ACC112 (cell line): ENCODE data around the gene SPNS3.

ENCODE experiments used
- H2AFZ ChIP-seq: fragments of 200-600 bp; sonication (generic); one replicate; pipeline ENCODE4 v1.6.0; 2017; ENCODE audit warnings: antibody characterized with exemption, low read length; ENCODE audit not compliant: unreplicated experiment
- H3K27ac ChIP-seq: fragments of 200-600 bp; sonication (generic); 2 replicates; pipeline ENCODE4 v1.5.1; 2014; ENCODE audit warnings: low read depth, mild to moderate bottlenecking, antibody characterized with exemption, low read length, moderate library complexity
- H3K27me3 ChIP-seq: fragments of 200-600 bp; sonication (generic); 2 replicates; pipeline ENCODE4 v1.6.1; 2014; ENCODE audit warnings: mild to moderate bottlenecking, antibody characterized with exemption, low read length, moderate library complexity, mixed read lengths; ENCODE audit not compliant: insufficient read depth
- H3K36me3 ChIP-seq: fragments of 200-600 bp; sonication (generic); 2 replicates; pipeline ENCODE4 v1.6.1; 2016; ENCODE audit warnings: mild to moderate bottlenecking, antibody characterized with exemption, low read length, moderate library complexity, mixed read lengths; ENCODE audit not compliant: insufficient read depth
- H3K4me1 ChIP-seq: fragments of 200-600 bp; sonication (generic); one replicate; pipeline ENCODE4 v1.6.1; 2016; ENCODE audit warnings: low read length, mixed read lengths; ENCODE audit not compliant: insufficient read depth, unreplicated experiment, control insufficient read depth
- H3K4me3 ChIP-seq: fragments of 200-600 bp; sonication (generic); 2 replicates; pipeline ENCODE4 v1.5.1; 2014; ENCODE audit warnings: mild to moderate bottlenecking, low read depth, low read length
- H3K79me2 ChIP-seq: fragments of 200-600 bp; sonication (generic); one replicate; pipeline ENCODE4 v1.6.0; 2016; ENCODE audit warnings: low read length; ENCODE audit not compliant: control insufficient read depth, unreplicated experiment, insufficient read depth

SPNS3 gene

GRCh38 chr17:4433515-4434031 lies at the start of gene SPNS3:
TSS of gene SPNS3 (plus strand) at chr17:4433940. CDS start at chr17:4433968, 28 bp downstream.
- Histone ChIP-seq H3K79me2 (no peaks in the 10 kb centered on the region), H3K27me3 (no peaks in the 10 kb centered on the region), H3K36me3 (no peaks in the 10 kb centered on the region), H3K4me3 (no peak within 1 kb of the TSS), H3K27ac (no peak within 1 kb of the TSS), H3K4me1 (no peaks in the 10 kb centered on the region), H2AFZ (no peak within 1 kb of the TSS)

GRCh38 chr17:4386406-4386805 lies 47.3 kb upstream of the SPNS3 start:
- no peaks in the 10 kb centered on the region for H3K27me3 ChIP-seq
- H2AFZ ChIP-seq = no peak overlapping the region
- H3K27ac ChIP-seq = no peak overlapping the region
- no peaks in the 10 kb centered on the region for H3K4me1 ChIP-seq
- no peaks in the 10 kb centered on the region for H3K79me2 ChIP-seq
- H3K36me3 ChIP-seq = no peaks in the 10 kb centered on the region
- no peak overlapping the region for H3K4me3 ChIP-seq

- Histone ChIP-seq H3K79me2 (no peaks in the 10 kb centered on the region), H3K4me1 (no peaks in the 10 kb centered on the region), H3K36me3 (no peaks in the 10 kb centered on the region), H3K4me3 (no peak overlapping the region), H3K27me3 (no peaks in the 10 kb centered on the region), H2AFZ (no peak overlapping the region), H3K27ac (no peak overlapping the region)
These were observed 46.6 kb upstream of the SPNS3 start for GRCh38 chr17:4387137-4387536.

- H3K4me1 ChIP-seq = no peaks in the 10 kb centered on the region
- H3K79me2 ChIP-seq = no peaks in the 10 kb centered on the region
- H3K27me3 ChIP-seq = no peaks in the 10 kb centered on the region
- H3K36me3 ChIP-seq = no peaks in the 10 kb centered on the region
- no peak overlapping the region for H3K27ac ChIP-seq
- no peak overlapping the region for H3K4me3 ChIP-seq
- H2AFZ ChIP-seq = no peak overlapping the region
These were observed 44.7 kb upstream of the SPNS3 start for GRCh38 chr17:4389079-4389478.

- Histone ChIP-seq H3K27ac (no peak overlapping the region), H3K27me3 (no peaks in the 10 kb centered on the region), H3K4me3 (no peak overlapping the region), H3K36me3 (no peaks in the 10 kb centered on the region), H3K79me2 (no peaks in the 10 kb centered on the region), H2AFZ (no peak overlapping the region), H3K4me1 (no peaks in the 10 kb centered on the region)
These were observed 39.9 kb upstream of the SPNS3 start for GRCh38 chr17:4393806-4394205.

GRCh38 chr17:4394208-4395110 lies 39.3 kb upstream of the SPNS3 start:
- no peaks in the 10 kb centered on the region for H3K27me3 ChIP-seq
- H3K36me3 ChIP-seq = no peaks in the 10 kb centered on the region
- no peaks in the 10 kb centered on the region for H3K4me1 ChIP-seq
- no peak overlapping the region for H3K4me3 ChIP-seq
- no peak overlapping the region for H2AFZ ChIP-seq
- no peak overlapping the region for H3K27ac ChIP-seq
- H3K79me2 ChIP-seq = no peaks in the 10 kb centered on the region

GRCh38 chr17:4395111-4395478 lies 38.6 kb upstream of the SPNS3 start:
- no peak overlapping the region for H3K27ac ChIP-seq
- no peaks in the 10 kb centered on the region for H3K4me1 ChIP-seq
- no peak overlapping the region for H3K4me3 ChIP-seq
- no peaks in the 10 kb centered on the region for H3K27me3 ChIP-seq
- no peak overlapping the region for H2AFZ ChIP-seq
- no peaks in the 10 kb centered on the region for H3K79me2 ChIP-seq
- H3K36me3 ChIP-seq = no peaks in the 10 kb centered on the region

GRCh38 chr17:4397840-4398239 lies 35.9 kb upstream of the SPNS3 start:
- no peak overlapping the region for H3K27ac ChIP-seq
- no peaks in the 10 kb centered on the region for H3K27me3 ChIP-seq
- H3K4me1 ChIP-seq = no peaks in the 10 kb centered on the region
- no peaks in the 10 kb centered on the region for H3K36me3 ChIP-seq
- H3K79me2 ChIP-seq = no peaks in the 10 kb centered on the region
- no peak overlapping the region for H3K4me3 ChIP-seq
- H2AFZ ChIP-seq = no peak overlapping the region

- Histone ChIP-seq H2AFZ (no peak overlapping the region), H3K27me3 (no peaks in the 10 kb centered on the region), H3K4me3 (no peak overlapping the region), H3K4me1 (no peaks in the 10 kb centered on the region), H3K36me3 (no peaks in the 10 kb centered on the region), H3K79me2 (no peaks in the 10 kb centered on the region), H3K27ac (no peak overlapping the region)
These were observed 28.6 kb upstream of the SPNS3 start for GRCh38 chr17:4405038-4405669.

- Histone ChIP-seq H2AFZ (no peak overlapping the region), H3K27ac (no peak overlapping the region)
These were observed 28.0 kb upstream of the SPNS3 start for GRCh38 chr17:4405699-4406098.

GRCh38 chr17:4406386-4406785 lies 27.4 kb upstream of the SPNS3 start:
- H2AFZ ChIP-seq = no peak overlapping the region
- no peak overlapping the region for H3K27ac ChIP-seq
- no peaks in the 10 kb centered on the region for H3K4me1 ChIP-seq
- H3K4me3 ChIP-seq = no peak overlapping the region
- H3K27me3 ChIP-seq = no peaks in the 10 kb centered on the region
- H3K36me3 ChIP-seq = no peaks in the 10 kb centered on the region
- no peaks in the 10 kb centered on the region for H3K79me2 ChIP-seq

More at GRCh38 chr17:4405699-4406098, 28.0 kb upstream of the SPNS3 start:
- Histone ChIP-seq H3K4me3 (no peak overlapping the region), H3K27me3 (no peaks in the 10 kb centered on the region), H3K4me1 (no peaks in the 10 kb centered on the region), H3K79me2 (no peaks in the 10 kb centered on the region), H3K36me3 (no peaks in the 10 kb centered on the region)
